ENCODE results near the gene PSG5. TPM values are rescaled to one million over a fixed set of nuclear protein-coding genes. Genes with fewer than 3 reads are reported as not detected.
"Not testable (repeated sequence)": the region's sequence is repeated elsewhere in the genome, so short reads cannot be mapped to it uniquely, and the experiment has no call there.

Gene PSG5
- total and polyA plus RNA-seq, 2 experiments from 2014 or later: 0.32 TPM; not detected in 1

- Histone ChIP-seq H3K79me2 (replicated peaks; ENCODE audit: insufficient read depth) (no peaks in the 10 kb centered on the region), H3K4me1 (ENCODE audit: insufficient read depth) (no peaks in the 10 kb centered on the region), H3K4me2 (no peak overlapping the region), H3K9me2 (ENCODE audit: insufficient read depth) (no peaks in the 10 kb centered on the region), H3K27me3 (ENCODE audit: insufficient read depth) (no peaks in the 10 kb centered on the region), H3K4me3 (no peak overlapping the region), H3K36me3 (ENCODE audit: insufficient read depth) (no peaks in the 10 kb centered on the region), H4K20me1 (replicated peaks; ENCODE audit: insufficient read depth) (no peaks in the 10 kb centered on the region), H2AFZ (no peak overlapping the region), H3F3A (replicated peaks; ENCODE audit: low read depth) (no peaks in the 10 kb centered on the region), H3K27ac (ENCODE audit: low read depth) (no peak overlapping the region)
- no peak overlapping the region for H3K27ac Mint-ChIP-seq
- peak; percentile 43 to 54; a peak in 3 of 4 replicates for TF ChIP-seq CTCF (conservative IDR thresholded peaks at IDR 0.05; ENCODE audit: low read depth in 2 of 2)
- TF ChIP-seq STAT1 (IDR thresholded peaks at IDR 0.05; ENCODE audit: unreplicated experiment): no peak
- no peak for TF ChIP-seq EZH2phosphoT487 (IDR thresholded peaks at IDR 0.05; ENCODE audit: unreplicated experiment)
- DNase-seq (ENCODE audit: low spot score) (peak; percentile 31), ATAC-seq (no peak)
- peaks cover 27% of the 10 kb centered on the region for H3K36me3 Mint-ChIP-seq (ENCODE audit: low read depth)
- peaks cover 5% of the 10 kb centered on the region for H3K27me3 Mint-ChIP-seq (ENCODE audit: insufficient read depth, low read depth, poor library complexity)
- no peak overlapping the region for H3K4me3 Mint-ChIP-seq
- no peaks in the 10 kb centered on the region for H3K4me1 Mint-ChIP-seq
- H3K9me3 Mint-ChIP-seq: peaks cover 95% of the 10 kb centered on the region
Measured at GRCh38 chr19:43124360-43124759, 62.0 kb downstream of the PSG5 start.

GRCh38 chr19:43120433-43121026 lies 65.8 kb downstream of the PSG5 start:
- H3F3A ChIP-seq (replicated peaks; ENCODE audit: low read depth); H3K4me1 Mint-ChIP-seq; H3K36me3 ChIP-seq (ENCODE audit: insufficient read depth); H3K4me3 Mint-ChIP-seq; H3K27ac Mint-ChIP-seq; H4K20me1 ChIP-seq (replicated peaks; ENCODE audit: insufficient read depth); H3K79me2 ChIP-seq (replicated peaks; ENCODE audit: insufficient read depth); ATAC-seq; H3K9me2 ChIP-seq (ENCODE audit: insufficient read depth); H3K27ac ChIP-seq (ENCODE audit: low read depth); H3K4me3 ChIP-seq; H3K27me3 Mint-ChIP-seq (ENCODE audit: insufficient read depth, low read depth, poor library complexity); H2AFZ ChIP-seq; H3K27me3 ChIP-seq (ENCODE audit: insufficient read depth); H3K4me1 ChIP-seq (ENCODE audit: insufficient read depth); H3K4me2 ChIP-seq; DNase-seq (ENCODE audit: low spot score): not testable (repeated sequence)
- Mint-ChIP-seq H3K9me3 (peaks cover 93% of the 10 kb centered on the region), H3K36me3 (ENCODE audit: low read depth) (peaks cover 19% of the 10 kb centered on the region; the same call in 2 of the 3 replicates)

GRCh38 chr19:43119526-43119925 lies 66.8 kb downstream of the PSG5 start:
- not testable (repeated sequence) for ATAC-seq; H3K4me2 ChIP-seq; H3K4me3 Mint-ChIP-seq; DNase-seq (ENCODE audit: low spot score); H3K4me1 ChIP-seq (ENCODE audit: insufficient read depth); H3K4me3 ChIP-seq; H3K27me3 ChIP-seq (ENCODE audit: insufficient read depth); H3K36me3 ChIP-seq (ENCODE audit: insufficient read depth); H3K27ac Mint-ChIP-seq; H3F3A ChIP-seq (replicated peaks; ENCODE audit: low read depth); H3K9me2 ChIP-seq (ENCODE audit: insufficient read depth); H2AFZ ChIP-seq; H4K20me1 ChIP-seq (replicated peaks; ENCODE audit: insufficient read depth); H3K79me2 ChIP-seq (replicated peaks; ENCODE audit: insufficient read depth); H3K4me1 Mint-ChIP-seq; H3K27me3 Mint-ChIP-seq (ENCODE audit: insufficient read depth, low read depth, poor library complexity); H3K27ac ChIP-seq (ENCODE audit: low read depth)
- H3K9me3 Mint-ChIP-seq: peaks cover 93% of the 10 kb centered on the region
- H3K36me3 Mint-ChIP-seq (ENCODE audit: low read depth): peaks cover 20% of the 10 kb centered on the region; the same call in 2 of the 3 replicates

Other genes starting within 250 kb of the PSG5 start
- gene PSG7, start 249.3 kb downstream of the PSG5 start, total RNA-seq (2014; rRNA removed; shearing (Covaris generic)): not detected in 2 replicates
- gene PSG7, start 249.3 kb downstream of the PSG5 start, polyA plus RNA-seq (2016; fragmentation: Nextera tagmentation; extraction: Ambion mirVana): not detected in 2 replicates
- gene PSG11, start 160.1 kb downstream of the PSG5 start, total RNA-seq (2014; rRNA removed; shearing (Covaris generic)): not detected in 2 replicates
- not detected in 2 replicates for gene PSG11, start 160.1 kb downstream of the PSG5 start, polyA plus RNA-seq (2016; fragmentation: Nextera tagmentation; extraction: Ambion mirVana)
- gene PSG2, start 103.8 kb downstream of the PSG5 start, total RNA-seq (2014; rRNA removed; shearing (Covaris generic)): not detected in 2 replicates
- gene PSG2, start 103.8 kb downstream of the PSG5 start, polyA plus RNA-seq (2016; fragmentation: Nextera tagmentation; extraction: Ambion mirVana): not detected in 2 replicates
- not detected in 2 replicates for gene PSG4, start 19.1 kb upstream of the PSG5 start, total RNA-seq (2014; rRNA removed; shearing (Covaris generic))
- 0.26 TPM in 1 of 2 replicates, not detected in the other for gene PSG4, start 19.1 kb upstream of the PSG5 start, polyA plus RNA-seq (2016; fragmentation: Nextera tagmentation; extraction: Ambion mirVana)
- gene PSG9, start 83.0 kb upstream of the PSG5 start, total RNA-seq (2014; rRNA removed; shearing (Covaris generic)): not detected in 2 replicates
- not detected in 2 replicates for gene PSG9, start 83.0 kb upstream of the PSG5 start, polyA plus RNA-seq (2016; fragmentation: Nextera tagmentation; extraction: Ambion mirVana)
- gene CD177, start 167.2 kb upstream of the PSG5 start, total RNA-seq (2014; rRNA removed; shearing (Covaris generic)): 0.90 and 2.9 TPM in 2 replicates
- gene CD177, start 167.2 kb upstream of the PSG5 start, polyA plus RNA-seq (2016; fragmentation: Nextera tagmentation; extraction: Ambion mirVana): 0.50 TPM in 1 of 2 replicates, not detected in the other
- not detected in 2 replicates for gene TEX101, start 228.4 kb upstream of the PSG5 start, total RNA-seq (2014; rRNA removed; shearing (Covaris generic))
- not detected in 2 replicates for gene TEX101, start 228.4 kb upstream of the PSG5 start, polyA plus RNA-seq (2016; fragmentation: Nextera tagmentation; extraction: Ambion mirVana)

All from GM23338 (cell line).